Smooth muscle cell (in vitro differentiated cells): ENCODE measurements around the gene PRSS12. TPM values are rescaled to one million over a fixed set of nuclear protein-coding genes. Genes with fewer than 3 reads are reported as not detected.

Source experiments
- DNase-seq: peaks from one replicate; lab custom pipeline; 2025; ENCODE audit not compliant: unreplicated experiment; lab: John Stamatoyannopoulos, UW
- H2AFZ ChIP-seq: fragments of 200-600 bp; sonication (generic); 2 replicates; pipeline ENCODE4 v1.6.0; 2016; ENCODE audit warnings: antibody characterized with exemption, low read depth, mild to moderate bottlenecking
- H3F3A ChIP-seq: fragments of 200-600 bp; sonication (generic); 2 replicates; pipeline ENCODE4 v1.6.0; 2017; ENCODE audit warnings: antibody characterized with exemption, low read depth
- H3K27ac ChIP-seq: fragments of 200-600 bp; sonication (generic); 2 replicates; pipeline ENCODE4 v1.5.1; 2016; ENCODE audit warnings: low read depth, mild to moderate bottlenecking
- H3K27me3 ChIP-seq: fragments of 200-600 bp; sonication (generic); 2 replicates; pipeline ENCODE4 v1.6.1; 2016; ENCODE audit warnings: low read depth, mild to moderate bottlenecking
- H3K36me3 ChIP-seq: fragments of 200-600 bp; sonication (generic); 2 replicates; pipeline ENCODE4 v1.5.1; 2016; ENCODE audit warnings: low read depth
- H3K4me1 ChIP-seq: fragments of 200-600 bp; sonication (generic); 2 replicates; pipeline ENCODE4 v1.5.1; 2016; ENCODE audit warnings: low read depth
- H3K4me2 ChIP-seq: fragments of 200-600 bp; sonication (generic); 2 replicates; pipeline ENCODE4 v1.6.0; 2016; ENCODE audit warnings: mild to moderate bottlenecking
- H3K4me3 ChIP-seq: fragments of 200-600 bp; sonication (generic); 2 replicates; pipeline ENCODE4 v1.5.1; 2016; ENCODE audit warnings: mild to moderate bottlenecking
- H3K79me2 ChIP-seq: fragments of 200-600 bp; sonication (generic); 2 replicates; pipeline ENCODE4 v1.6.0; 2016; ENCODE audit warnings: low read depth, mild to moderate bottlenecking
- H3K9ac ChIP-seq: fragments of 200-600 bp; sonication (generic); 2 replicates; pipeline ENCODE4 v1.6.0; 2016; ENCODE audit warnings: low read depth
- H3K9me3 ChIP-seq: fragments of 200-600 bp; sonication (generic); replicated peaks from 2 replicates; pipeline ENCODE4 v1.5.1; 2016; ENCODE audit warnings: low read depth
- H4K20me1 ChIP-seq: fragments of 200-600 bp; sonication (generic); 2 replicates; pipeline ENCODE4 v1.6.0; 2016; ENCODE audit warnings: low read depth
- WGBS: methylation state at CpG from one replicate; pipeline ENCODE4 v1.1.7; 2016; ENCODE audit warnings: low lambda C conversion rate; 5-methylcytosine and 5-hydroxymethylcytosine counted together
- polyA plus RNA-seq: library from polyadenylated mRNA; unstranded; fragments of >200 nt; fragmentation: Nextera tagmentation; extraction: Ambion mirVana; gene quantifications from 2 replicates; pipeline ENCODE4 v1.2.1, GENCODE V29; 2016
- total RNA-seq: library from RNA; depleted of rRNA; stranded (reverse); fragments of >200 nt; gene quantifications from 2 replicates; pipeline ENCODE4 v1.2.3, GENCODE V29; 2014
- TF ChIP-seq, protein P1 (sequence below): fragments of 200-600 bp; sonication (generic); IDR thresholded peaks from 2 replicates; pipeline ENCODE4 v1.5.1; 2017; ENCODE audit warnings: borderline replicate concordance, mild to moderate bottlenecking, antibody characterized with exemption; ENCODE audit not compliant: insufficient read depth, poor library complexity, severe bottlenecking

The PRSS12 gene
- total and polyA plus RNA-seq, 2 experiments from 2014 or later, result 9.9 to 24.5 TPM

DNA sequence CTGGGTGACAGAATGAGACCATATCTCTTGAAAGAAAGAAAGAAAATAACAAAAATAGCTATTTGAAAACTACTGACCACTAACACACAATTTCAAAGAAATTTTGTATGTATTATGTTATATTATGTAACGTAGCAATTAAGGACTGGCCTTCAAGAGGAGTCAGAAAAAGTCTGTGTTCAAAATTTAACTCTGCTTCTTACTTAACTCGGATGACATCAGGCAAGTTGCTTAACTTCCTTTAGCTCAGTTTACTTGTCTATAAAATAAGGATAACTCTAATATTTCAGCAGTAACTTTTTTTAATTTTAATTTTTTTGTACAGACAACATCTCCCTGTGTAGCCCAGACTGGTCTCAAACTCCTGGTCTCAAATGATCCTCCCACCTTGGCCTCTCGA is 14.6 kb upstream of the PRSS12 start:
- no peaks in the 10 kb centered on the region for H3F3A ChIP-seq
- no peak overlapping the region for H2AFZ ChIP-seq
- DNase-seq, result no peak
- no peaks in the 10 kb centered on the region for H3K79me2 ChIP-seq
- WGBS, result 87% methylated on average over 3 of the region's 3 CpGs
- H3K4me3 ChIP-seq, result no peak overlapping the region
- H3K9me3 ChIP-seq, result no peaks in the 10 kb centered on the region
- TF ChIP-seq, protein P1, sequence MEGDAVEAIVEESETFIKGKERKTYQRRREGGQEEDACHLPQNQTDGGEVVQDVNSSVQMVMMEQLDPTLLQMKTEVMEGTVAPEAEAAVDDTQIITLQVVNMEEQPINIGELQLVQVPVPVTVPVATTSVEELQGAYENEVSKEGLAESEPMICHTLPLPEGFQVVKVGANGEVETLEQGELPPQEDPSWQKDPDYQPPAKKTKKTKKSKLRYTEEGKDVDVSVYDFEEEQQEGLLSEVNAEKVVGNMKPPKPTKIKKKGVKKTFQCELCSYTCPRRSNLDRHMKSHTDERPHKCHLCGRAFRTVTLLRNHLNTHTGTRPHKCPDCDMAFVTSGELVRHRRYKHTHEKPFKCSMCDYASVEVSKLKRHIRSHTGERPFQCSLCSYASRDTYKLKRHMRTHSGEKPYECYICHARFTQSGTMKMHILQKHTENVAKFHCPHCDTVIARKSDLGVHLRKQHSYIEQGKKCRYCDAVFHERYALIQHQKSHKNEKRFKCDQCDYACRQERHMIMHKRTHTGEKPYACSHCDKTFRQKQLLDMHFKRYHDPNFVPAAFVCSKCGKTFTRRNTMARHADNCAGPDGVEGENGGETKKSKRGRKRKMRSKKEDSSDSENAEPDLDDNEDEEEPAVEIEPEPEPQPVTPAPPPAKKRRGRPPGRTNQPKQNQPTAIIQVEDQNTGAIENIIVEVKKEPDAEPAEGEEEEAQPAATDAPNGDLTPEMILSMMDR, result no peak
- no peak overlapping the region for H3K27ac ChIP-seq
- H3K36me3 ChIP-seq, result no peaks in the 10 kb centered on the region
- no peak overlapping the region for H3K4me2 ChIP-seq
- H3K27me3 ChIP-seq, result no peaks in the 10 kb centered on the region
- H4K20me1 ChIP-seq, result no peaks in the 10 kb centered on the region
- no peaks in the 10 kb centered on the region for H3K4me1 ChIP-seq
- no peak overlapping the region for H3K9ac ChIP-seq

DNA sequence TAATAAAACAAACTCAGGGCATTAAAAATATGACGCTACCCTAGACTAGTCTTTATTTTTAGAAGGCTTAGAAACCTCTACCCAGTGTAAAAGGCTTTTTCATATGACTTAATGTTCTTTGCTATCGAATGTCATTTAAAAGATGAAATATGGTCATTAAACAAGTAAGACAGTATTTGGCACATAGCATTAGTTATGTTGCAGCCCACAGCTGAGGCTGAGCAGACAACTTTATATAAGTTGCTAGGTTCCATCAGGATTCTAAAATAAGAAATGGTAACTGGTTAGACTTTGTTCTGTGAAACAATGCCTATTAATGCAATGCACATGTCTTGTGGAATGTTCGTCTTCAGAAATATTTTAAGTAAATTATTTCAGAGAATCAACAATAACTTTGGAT is 10.4 kb upstream of the PRSS12 start:
- H3K4me2 ChIP-seq, result no peak overlapping the region
- TF ChIP-seq, protein P1, result no peak

DNA sequence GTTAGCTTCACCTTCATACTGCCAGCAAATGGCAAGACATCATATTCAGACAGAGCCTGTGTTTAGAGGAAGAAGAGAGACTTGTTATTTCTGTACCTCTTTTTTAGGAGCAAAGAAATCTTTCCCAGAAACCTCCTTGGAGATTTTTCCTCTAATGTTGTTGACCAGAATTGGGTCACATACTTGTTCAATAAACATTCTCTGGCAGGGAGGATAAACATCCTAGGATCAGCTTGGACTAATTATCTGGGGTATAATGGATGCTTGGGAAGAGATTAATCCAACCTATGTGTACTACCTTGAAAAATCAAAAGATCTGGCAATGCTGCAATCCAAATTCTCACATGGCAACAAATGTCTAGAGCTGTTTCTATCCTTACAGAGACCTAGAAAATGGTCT is 8.4 kb upstream of the PRSS12 start:
- no peaks in the 10 kb centered on the region for H4K20me1 ChIP-seq
- no peak overlapping the region for H3K9ac ChIP-seq
- H3K79me2 ChIP-seq, result no peaks in the 10 kb centered on the region
- H3K36me3 ChIP-seq, result no peaks in the 10 kb centered on the region
- no peaks in the 10 kb centered on the region for H3F3A ChIP-seq
- no peak overlapping the region for H2AFZ ChIP-seq
- TF ChIP-seq, protein P1, result no peak
- no peak overlapping the region for H3K4me2 ChIP-seq
- no peaks in the 10 kb centered on the region for H3K27me3 ChIP-seq
- no peak overlapping the region for H3K27ac ChIP-seq
- no peak overlapping the region for H3K4me3 ChIP-seq
- no peak for DNase-seq
- no peaks in the 10 kb centered on the region for H3K4me1 ChIP-seq
- no peaks in the 10 kb centered on the region for H3K9me3 ChIP-seq

More for the DNA sequence above, 10.4 kb upstream of the PRSS12 start:
- Histone ChIP-seq H3K79me2 (no peaks in the 10 kb centered on the region), H3K4me3 (no peak overlapping the region), H2AFZ (no peak overlapping the region), H3K27ac (no peak overlapping the region), H3K9ac (no peak overlapping the region), H3K36me3 (no peaks in the 10 kb centered on the region), H3K9me3 (no peaks in the 10 kb centered on the region), H3K27me3 (no peaks in the 10 kb centered on the region), H4K20me1 (no peaks in the 10 kb centered on the region), H3F3A (no peaks in the 10 kb centered on the region), H3K4me1 (no peaks in the 10 kb centered on the region)
- DNase-seq, result no peak
- WGBS, result 93% methylated on average over 3 of the region's 3 CpGs

DNA sequence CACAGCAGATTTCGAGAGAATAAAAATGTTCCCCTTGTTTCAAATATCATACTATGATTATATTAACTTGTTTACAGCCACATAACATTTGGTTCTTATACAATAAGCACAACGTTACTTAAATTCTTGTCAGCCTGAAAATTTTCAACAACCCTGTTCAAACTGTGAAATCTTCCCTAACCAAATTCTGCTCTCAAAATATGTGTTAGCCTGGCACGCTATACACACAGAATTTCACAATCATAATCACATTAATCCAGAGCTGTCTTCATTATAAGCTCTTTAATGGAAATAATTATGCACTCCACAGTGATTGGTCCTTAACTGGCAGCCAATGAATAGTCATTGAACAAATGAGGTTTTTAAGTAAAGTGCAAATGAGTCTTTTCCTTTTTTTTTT is 7.3 kb upstream of the PRSS12 start:
- no peaks in the 10 kb centered on the region for H3K79me2 ChIP-seq
- H2AFZ ChIP-seq, result no peak overlapping the region
- TF ChIP-seq, protein P1, result no peak
- no peak overlapping the region for H3K9ac ChIP-seq
- no peaks in the 10 kb centered on the region for H3K36me3 ChIP-seq
- no peaks in the 10 kb centered on the region for H3F3A ChIP-seq
- H3K27me3 ChIP-seq, result no peaks in the 10 kb centered on the region
- H3K27ac ChIP-seq, result no peak overlapping the region
- no peak overlapping the region for H3K4me3 ChIP-seq
- H4K20me1 ChIP-seq, result no peaks in the 10 kb centered on the region
- 94% methylated on average over 3 of the region's 3 CpGs for WGBS
- H3K9me3 ChIP-seq, result no peaks in the 10 kb centered on the region
- no peaks in the 10 kb centered on the region for H3K4me1 ChIP-seq
- no peak for DNase-seq
- H3K4me2 ChIP-seq, result no peak overlapping the region
